HCT116 (cell line): ENCODE data around the gene CCDC201. TPM values are rescaled to one million over a fixed set of nuclear protein-coding genes. Genes with fewer than 3 reads are reported as not detected.

Experiments
- ATAC-seq: fragments of 200-7000 bp; cut with Tn5 transposase; 2 replicates; pipeline ENCODE4 v1.9.1; 2020; ENCODE audit warnings: mild to moderate bottlenecking, moderate library complexity
- BruUV-seq: library from RNA; stranded (reverse); fragments of 400-500 nt; replicated peaks from 2 replicates; lab custom pipeline; 2021; lab: Mats Ljungman, UMichigan
- CTCF ChIA-PET: fragments of 300-600 bp; sonication (Branson Sonifier 250); formaldehyde crosslinking; loops from one replicate; lab custom pipeline; 2021; ENCODE audit warnings: antibody characterized with exemption; lab: Charles Lee
- POLR2A ChIA-PET: fragments of 300-600, 350-600 bp; sonication (Branson Sonifier 250); formaldehyde crosslinking; loops from one replicate; lab custom pipeline; 2021; ENCODE audit warnings: antibody characterized with exemption; lab: Charles Lee
- RAD21 ChIA-PET, 2 experiments: fragments of 300-600 bp; sonication (Branson Sonifier 250); formaldehyde crosslinking; loops; one replicate each; lab custom pipeline; 2023; ENCODE audit warnings: low total read pairs in 2 of 2; ENCODE audit not compliant: uncharacterized antibody in 2 of 2, unreplicated experiment in 2 of 2, low non-redundant PET in 1 of 2; lab: Charles Lee
- DNase-seq: peaks from one replicate; pipeline ENCODE4 v3.0.0-alpha.2; 2010; ENCODE audit warnings: low read depth, low spot score
- H2AFZ ChIP-seq: fragments of 200-600 bp; shearing (Covaris generic), sonication (generic); 2 replicates; pipeline ENCODE4 v1.6.1; 2017; ENCODE audit warnings: low read depth, mixed run types, mixed read lengths, antibody characterized with exemption, low read length; ENCODE audit not compliant: poor library complexity, severe bottlenecking
- H3K27ac ChIP-seq: 2 replicates; pipeline ENCODE4 v1.5.1; 2012; ENCODE audit warnings: low read depth, low read length
- H3K27me3 ChIP-seq: fragments of 200-600 bp; sonication (generic); 2 replicates; pipeline ENCODE4 v1.6.1; 2016; ENCODE audit warnings: mixed run types, low read length, mixed read lengths; ENCODE audit not compliant: insufficient read depth
- H3K36me3 ChIP-seq, 2 experiments: fragments of 200-500 bp in 1 of 2; fragments of 200-600 bp in 1 of 2; sonication (Bioruptor generic) in 1 of 2; sonication (generic) in 1 of 2; 2 replicates each; pipeline versions ENCODE4 v1.5.1 to v1.6.1; 2014 to 2016; ENCODE audit warnings: low read length in 2 of 2, inconsistent platforms in 1 of 2, mixed read lengths in 1 of 2, mixed run types in 1 of 2; ENCODE audit not compliant: insufficient read depth in 2 of 2, control insufficient read depth in 1 of 2
- H3K4me1 ChIP-seq, 2 experiments: fragments of 200-600 bp in 1 of 2; sonication (generic) in 1 of 2; 2 replicates each; pipeline versions ENCODE4 v1.5.1 to v1.6.1; 2012 to 2017; ENCODE audit warnings: low read length in 2 of 2, inconsistent platforms in 1 of 2, mild to moderate bottlenecking in 1 of 2, mixed read lengths in 1 of 2, mixed run types in 1 of 2, moderate library complexity in 1 of 2; ENCODE audit not compliant: insufficient read depth in 2 of 2, control insufficient read depth in 1 of 2
- H3K4me2 ChIP-seq: fragments of 200-600 bp; sonication (generic); 2 replicates; pipeline ENCODE4 v1.6.1; 2017; ENCODE audit warnings: mixed run types, low read length, mixed read lengths
- H3K4me3 ChIP-seq, 2 experiments: fragments of 200-600 bp in 1 of 2; sonication (generic) in 1 of 2; replicated peaks in 1 of 2; 2 replicates each; pipeline ENCODE4 v1.5.1; 2011 to 2016; ENCODE audit warnings: low read length in 2 of 2, control low read depth in 1 of 2, low read depth in 1 of 2, mild to moderate bottlenecking in 1 of 2, mixed read lengths in 1 of 2, mixed run types in 1 of 2
- H3K79me2 ChIP-seq: fragments of 200-600 bp; sonication (generic); 2 replicates; pipeline ENCODE4 v1.6.1; 2017; ENCODE audit warnings: mild to moderate bottlenecking, mixed run types, low read length, moderate library complexity, mixed read lengths; ENCODE audit not compliant: insufficient read depth
- H3K9ac ChIP-seq: fragments of 200-600 bp; sonication (generic); 2 replicates; pipeline ENCODE4 v1.6.1; 2016; ENCODE audit warnings: low read length, mixed read lengths
- H3K9me2 ChIP-seq: fragments of 200-600 bp; sonication (generic), shearing (Covaris generic); 2 replicates; pipeline ENCODE4 v1.6.1; 2017; ENCODE audit warnings: mixed run types, mild to moderate bottlenecking, moderate library complexity; ENCODE audit not compliant: insufficient read depth
- H3K9me3 ChIP-seq, 2 experiments: fragments of 200-500 bp in 1 of 2; fragments of 200-600 bp in 1 of 2; sonication (Bioruptor generic) in 1 of 2; sonication (generic) in 1 of 2; 2 replicates each; pipeline ENCODE4 v1.6.1; 2014 to 2017; ENCODE audit warnings: low read length in 2 of 2, mixed read lengths in 2 of 2, inconsistent platforms in 1 of 2, low read depth in 1 of 2, mild to moderate bottlenecking in 1 of 2, mixed run types in 1 of 2, moderate library complexity in 1 of 2; ENCODE audit not compliant: control insufficient read depth in 1 of 2, insufficient read depth in 1 of 2
- H4K20me1 ChIP-seq: fragments of 200-600 bp; sonication (generic), shearing (Covaris generic); 2 replicates; pipeline ENCODE4 v1.6.1; 2017; ENCODE audit warnings: mixed run types, mild to moderate bottlenecking, moderate library complexity; ENCODE audit not compliant: insufficient read depth
- CBX3 ChIP-seq: IDR thresholded peaks from 2 replicates; pipeline ENCODE4 v1.6.1; 2012; ENCODE audit warnings: low read depth
- EGR1 ChIP-seq: IDR thresholded peaks from 2 replicates; pipeline ENCODE4 v1.6.1; 2012; ENCODE audit warnings: low read depth
- ELF1 ChIP-seq: IDR thresholded peaks from 2 replicates; pipeline ENCODE4 v1.6.1; 2012; ENCODE audit warnings: low read depth, borderline replicate concordance
- MAX ChIP-seq: IDR thresholded peaks from 2 replicates; pipeline ENCODE4 v1.6.1; 2012
- intact Hi-C: fragments of 100-400 bp; cut with micrococcal nuclease; formaldehyde crosslinking; loops from 2 replicates; pipeline ENCODE4 v1.10.0; 2022
- total RNA-seq: library from RNA; stranded (reverse); gene quantifications from one replicate; pipeline ENCODE4 v1.2.1, GENCODE V29; 2021; ENCODE audit not compliant: unreplicated experiment

CCDC201 gene
- total RNA-seq, 1 experiment from 2014 or later, result not detected

GRCh38 chr7:45920502-45921380 lies 47.9 kb upstream of the CCDC201 start, which contains the start of gene IGFBP3:
TSS of gene IGFBP3 (minus strand) at chr7:45921272. CDS start at chr7:45921140, 132 bp downstream.
- no peak for DNase-seq
- Histone ChIP-seq H3K36me3 (no peaks in the 10 kb centered on the region), H3K9ac (no peak within 1 kb of the TSS), H3K4me3 (peak within 1 kb of the TSS; percentile 28 to 55), H4K20me1 (no peaks in the 10 kb centered on the region), H3K79me2 (no peaks in the 10 kb centered on the region), H2AFZ (peak within 1 kb of the TSS; percentile 69), H3K27me3 (peaks cover 8% of the 10 kb centered on the region; the same call in 1 of the 2 replicates), H3K9me2 (no peaks in the 10 kb centered on the region), H3K27ac (no peak within 1 kb of the TSS), H3K9me3 (no peaks in the 10 kb centered on the region), H3K4me1 (peaks cover 3 to 31% of the 10 kb centered on the region in 2 experiments; a peak in 2 of 4 replicates), H3K4me2 (peak within 1 kb of the TSS; percentile 75)
- ATAC-seq, result peak; percentile 79
- RAD21 ChIA-PET, result no interaction called here
- POLR2A ChIA-PET, result no interaction called here
- intact Hi-C loops, result no loop called here
- no TSS peak for BruUV-seq
- TF ChIP-seq MAX (peak; percentile 52; the same call in 1 of the 2 replicates), CBX3 (no peak)
- CTCF ChIA-PET, result interaction anchor here (1.9 to 3.1 kb wide), 3 partner anchors 63 to 1260 kb away, joined by 5 to 27 read pairs (median 15); no protein-coding TSS in a partner anchor

DNA sequence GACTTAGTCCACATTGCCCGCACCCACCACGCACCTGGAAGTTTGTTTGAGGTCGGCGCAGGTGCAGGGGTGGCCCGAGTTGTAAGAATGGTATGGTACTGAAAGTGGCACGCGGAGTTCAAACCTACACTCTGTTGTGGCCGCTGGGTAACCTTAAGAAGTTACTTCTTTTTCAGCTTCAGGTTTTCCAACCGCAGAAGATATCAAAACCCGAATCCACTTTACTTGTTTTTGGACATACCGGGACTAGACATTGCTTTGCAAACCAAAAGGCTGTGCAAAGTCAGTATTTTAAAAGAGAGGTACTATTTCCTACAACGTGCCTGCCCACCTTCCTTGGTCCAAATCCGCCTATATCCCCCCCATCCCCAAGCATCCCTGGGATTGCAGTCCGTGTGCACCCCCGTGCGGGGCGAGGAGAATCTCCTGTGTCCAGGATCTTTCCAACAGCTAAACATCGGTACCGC lies 47.1 kb upstream of the CCDC201 start:
- Histone ChIP-seq H3K36me3 (no peaks in the 10 kb centered on the region), H3K27me3 (peaks cover 8% of the 10 kb centered on the region; the same call in 1 of the 2 replicates), H3K79me2 (no peaks in the 10 kb centered on the region), H3K9ac (no peak overlapping the region), H2AFZ (no peak overlapping the region), H4K20me1 (no peaks in the 10 kb centered on the region), H3K4me1 (peaks cover 3 to 31% of the 10 kb centered on the region in 2 experiments; a peak in 2 of 4 replicates), H3K27ac (no peak overlapping the region), H3K4me2 (peak overlapping the region; percentile 75), H3K9me3 (no peaks in the 10 kb centered on the region), H3K4me3 (peak overlapping the region in 1 of 2 experiments; percentile 55; a peak in 3 of 4 replicates), H3K9me2 (no peaks in the 10 kb centered on the region)
- no TSS peak for BruUV-seq
- POLR2A ChIA-PET, result no interaction called here
- CTCF ChIA-PET, result interaction anchor here (0.8 kb wide), 1 partner anchor 1181 kb away, joined by 3 read pairs; no protein-coding TSS in a partner anchor
- TF ChIP-seq ELF1 (no peak), CBX3 (no peak), EGR1 (no peak)
- intact Hi-C loops, result no loop called here
- ATAC-seq, result no peak
- DNase-seq, result no peak
- RAD21 ChIA-PET, result no interaction called here
